ENCODE data around the gene FIBP. TPM values are rescaled to one million over a fixed set of nuclear protein-coding genes. Genes with fewer than 3 reads are reported as not detected.
A peak's percentile ranks its signal among the peaks of the same experiment; 100 is the strongest.

FIBP gene
- total RNA-seq, 1 experiment from 2014 or later, result 149 TPM

DNA sequence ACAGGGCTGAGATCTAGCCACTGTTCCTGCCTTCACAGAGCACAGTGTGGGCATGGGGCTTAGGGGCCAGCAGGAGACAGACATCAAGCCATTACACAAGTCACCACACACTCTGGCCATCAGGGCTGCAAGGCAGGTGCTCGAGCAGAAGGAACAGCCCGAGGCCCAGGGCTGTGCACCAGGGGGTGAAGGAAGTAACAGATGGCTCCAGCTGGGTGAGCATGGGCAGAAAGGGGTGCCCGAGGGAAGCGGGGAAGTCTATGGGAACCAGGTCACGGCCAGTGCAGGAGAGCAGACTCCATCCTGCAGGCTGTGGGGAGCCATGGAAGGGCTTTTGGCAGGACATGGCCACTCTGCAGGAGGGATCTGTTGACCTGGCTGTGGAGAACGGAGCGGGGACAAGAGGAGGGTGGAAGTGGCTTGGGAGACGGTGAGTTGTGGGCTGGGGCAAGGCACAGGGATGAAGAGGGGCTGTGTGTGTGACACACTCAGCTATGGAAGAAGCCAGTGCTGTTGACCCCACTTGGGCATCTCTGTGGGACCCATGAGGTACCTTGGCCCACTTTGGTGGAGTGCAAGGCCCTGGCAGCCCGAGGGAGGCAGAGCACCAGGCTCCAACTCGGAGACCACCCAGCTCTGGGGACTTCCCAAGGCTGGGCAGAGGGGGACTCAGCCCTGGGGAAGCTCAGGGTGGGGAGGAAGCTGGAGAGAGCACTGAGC is 27.0 kb upstream of the FIBP start:
- DNase-seq (ENCODE audit: low read depth), result peak; percentile 75

DNA sequence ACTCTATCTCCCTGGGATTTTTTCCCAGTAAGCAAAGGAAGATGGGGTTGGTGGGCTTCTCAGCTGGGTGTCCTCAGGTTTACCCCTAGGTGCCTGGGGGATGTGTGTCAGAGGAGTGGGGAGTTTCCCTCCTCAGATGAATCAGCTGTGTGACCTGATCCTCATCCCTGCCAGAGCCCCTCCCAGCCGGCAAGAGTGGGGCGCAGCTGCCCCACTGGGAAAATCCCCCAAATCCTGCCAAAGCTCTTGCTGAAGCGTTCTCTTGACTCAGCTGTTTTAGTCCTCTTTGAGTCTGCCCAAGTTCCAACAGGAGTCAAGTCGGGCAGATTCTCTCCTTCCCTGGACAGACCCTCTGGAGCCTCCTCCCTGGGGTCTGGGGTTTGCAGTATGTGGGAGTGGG is 24.6 kb upstream of the FIBP start:
- peak; percentile 93 for DNase-seq (ENCODE audit: low read depth)

DNA sequence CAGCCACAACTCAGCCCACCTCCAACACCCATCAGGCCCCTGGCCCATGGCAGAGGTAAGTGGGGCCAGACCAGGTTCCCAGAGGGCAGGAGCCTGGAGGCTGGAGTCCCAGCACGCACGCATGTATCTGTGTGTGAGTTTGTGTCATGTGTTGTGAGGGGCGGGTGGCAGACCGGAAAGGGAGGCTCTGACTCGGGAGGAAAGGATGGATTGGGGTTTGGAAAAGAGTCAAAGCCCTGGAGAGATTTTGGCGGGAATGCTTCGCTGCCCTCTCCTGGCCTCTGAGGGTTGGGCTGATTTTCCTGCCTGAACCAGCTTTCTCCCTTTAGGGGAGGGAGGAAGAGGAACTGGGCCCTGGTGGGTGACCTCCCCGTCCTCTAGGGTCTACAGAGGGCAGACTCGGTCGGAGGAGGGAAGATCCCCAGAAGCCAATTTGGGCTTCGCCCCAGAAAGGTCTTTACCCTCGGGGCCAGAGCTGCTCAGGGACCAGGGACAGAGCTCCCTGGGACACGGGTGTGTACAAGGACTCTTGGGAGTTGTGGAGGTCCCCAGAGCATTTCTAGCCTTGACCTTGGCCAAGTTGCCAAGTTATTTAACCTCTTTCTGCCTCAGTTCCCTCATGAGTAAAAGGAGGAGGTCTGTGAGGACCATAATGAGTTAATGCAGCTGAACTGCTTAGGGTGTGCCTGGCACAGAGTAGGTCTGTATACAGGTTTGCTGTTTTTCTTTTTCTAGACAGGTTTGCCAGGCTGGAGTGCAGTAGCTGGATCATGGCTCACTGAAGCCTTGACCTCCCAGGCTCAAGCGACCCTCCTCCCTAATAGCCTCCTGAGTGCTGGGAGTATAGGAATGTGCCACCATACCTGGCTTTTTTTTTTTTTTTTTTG is 23.7 kb upstream of the FIBP start:
- peak; percentile 99 for DNase-seq (ENCODE audit: low read depth)

DNA sequence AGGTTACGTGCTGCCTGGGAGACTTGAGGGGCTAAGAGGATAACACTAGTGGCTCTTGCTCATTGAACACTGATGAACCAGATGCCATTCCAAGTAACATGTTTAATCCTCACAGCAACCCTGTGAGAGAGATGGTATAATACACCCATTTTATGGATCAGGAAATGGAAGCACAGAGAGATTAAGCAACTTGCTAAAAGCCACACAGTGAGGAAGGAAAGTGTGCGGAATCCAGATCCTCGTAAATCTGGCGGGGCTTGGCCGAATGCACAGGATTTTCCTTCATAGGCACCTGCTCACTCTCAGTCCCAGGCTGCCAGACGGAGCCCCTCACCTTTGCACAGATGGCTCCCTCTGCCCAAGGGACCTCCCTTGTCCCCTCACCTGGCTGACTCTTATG is 19.6 kb upstream of the FIBP start:
- no peak for DNase-seq (ENCODE audit: low read depth)

GRCh38 chr11:65906602-65907001 is 18.3 kb upstream of the FIBP start:
- peak; percentile 18 for DNase-seq (ENCODE audit: low read depth)

- DNase-seq (ENCODE audit: low read depth), result no peak
These were observed 15.4 kb upstream of the FIBP start for GRCh38 chr11:65903715-65904114.

GRCh38 chr11:65903068-65903481 is 14.8 kb upstream of the FIBP start:
- peak; percentile 98 for DNase-seq (ENCODE audit: low read depth)

GRCh38 chr11:65900899-65901180 is 12.6 kb upstream of the FIBP start:
- DNase-seq (ENCODE audit: low read depth), result no peak

DNA sequence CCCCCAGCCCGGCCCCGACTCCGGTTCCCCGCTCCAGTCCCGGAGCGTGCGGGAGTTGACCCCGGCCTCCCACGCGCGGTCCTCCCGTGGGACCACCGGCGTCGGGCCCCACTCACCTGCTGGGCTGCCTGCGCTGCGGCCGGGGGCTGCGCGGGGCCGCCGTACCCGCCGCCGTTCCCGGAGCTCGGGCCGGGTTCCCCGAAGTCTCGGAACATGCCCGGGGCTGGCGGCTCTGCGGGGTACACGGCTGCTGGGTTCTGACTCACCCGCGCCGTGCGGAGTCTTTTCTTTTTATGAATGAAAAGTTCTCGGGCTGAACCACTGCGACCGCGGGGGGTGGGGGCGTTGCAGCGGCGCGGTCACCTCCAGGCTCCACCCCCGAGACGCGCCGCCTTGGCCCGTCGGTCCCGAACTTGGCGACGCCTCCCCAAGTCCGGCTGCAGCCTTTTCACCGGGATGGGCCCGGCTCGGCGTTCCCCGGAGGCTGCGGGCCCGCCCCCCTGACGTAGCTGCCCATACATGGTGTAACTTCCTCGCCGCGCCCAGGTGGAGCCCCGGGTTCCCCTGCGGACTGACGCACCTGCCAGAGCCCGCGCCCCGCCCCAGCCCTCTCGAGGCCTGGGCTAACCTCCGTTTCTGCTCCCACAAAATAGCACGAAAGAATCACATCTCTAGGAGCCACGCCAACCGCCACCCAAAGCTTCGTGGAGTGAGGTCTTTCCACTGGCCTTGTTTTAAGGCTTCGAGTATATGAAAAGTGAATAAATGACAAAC is 12.0 kb upstream of the FIBP start, which contains the start of gene FOSL1:
Gene FOSL1 (minus strand): TSS at position 264 of the 774 bp plus-strand sequence. CDS start 49 bp downstream, at position 215.
- DNase-seq (ENCODE audit: low read depth), result peak; percentile 97

GRCh38 chr11:65899356-65900124 is 11.3 kb upstream of the FIBP start:
- peak; percentile 86 for DNase-seq (ENCODE audit: low read depth)

DNA sequence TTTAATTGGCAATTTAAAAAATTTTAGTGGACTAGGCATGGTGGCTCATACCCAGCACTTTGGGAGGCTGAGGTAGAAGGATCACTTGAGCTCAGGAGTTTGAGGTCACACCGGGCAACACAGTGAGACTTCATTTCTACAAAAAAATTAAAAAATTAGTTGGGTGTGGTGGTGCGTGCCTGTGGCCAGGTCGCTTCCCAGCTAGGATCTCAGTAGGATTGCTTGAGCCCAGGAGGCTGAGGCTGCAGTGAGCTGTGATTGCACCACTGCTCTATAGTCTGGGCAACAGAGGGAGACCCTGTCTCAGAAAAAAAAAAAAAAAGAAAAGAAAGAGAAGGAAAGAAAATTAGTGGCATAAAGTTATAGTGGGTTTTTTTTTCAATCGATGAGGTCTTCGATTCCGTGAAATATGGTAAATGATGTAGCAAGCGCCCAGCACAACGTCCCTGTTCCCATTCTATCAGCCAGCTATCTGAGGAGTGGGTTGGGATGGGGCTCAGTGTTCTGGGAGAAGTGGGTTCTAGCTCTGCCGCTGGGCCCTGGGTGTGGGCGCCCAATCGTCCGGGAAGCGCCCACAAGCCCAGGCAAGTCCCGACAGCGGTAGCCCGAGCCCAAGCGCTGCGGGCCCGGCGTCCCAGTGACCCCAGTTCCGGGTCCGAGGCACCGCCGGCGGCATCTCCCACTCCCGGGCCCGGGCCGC is 10.5 kb upstream of the FIBP start:
- no peak for DNase-seq (ENCODE audit: low read depth)

- peak; percentile 41 for DNase-seq (ENCODE audit: low read depth)
These were observed 8.8 kb upstream of the FIBP start for GRCh38 chr11:65897020-65897471.

GRCh38 chr11:65896034-65896999 is 8.0 kb upstream of the FIBP start:
- DNase-seq (ENCODE audit: low read depth), result peak; percentile 64

DNA sequence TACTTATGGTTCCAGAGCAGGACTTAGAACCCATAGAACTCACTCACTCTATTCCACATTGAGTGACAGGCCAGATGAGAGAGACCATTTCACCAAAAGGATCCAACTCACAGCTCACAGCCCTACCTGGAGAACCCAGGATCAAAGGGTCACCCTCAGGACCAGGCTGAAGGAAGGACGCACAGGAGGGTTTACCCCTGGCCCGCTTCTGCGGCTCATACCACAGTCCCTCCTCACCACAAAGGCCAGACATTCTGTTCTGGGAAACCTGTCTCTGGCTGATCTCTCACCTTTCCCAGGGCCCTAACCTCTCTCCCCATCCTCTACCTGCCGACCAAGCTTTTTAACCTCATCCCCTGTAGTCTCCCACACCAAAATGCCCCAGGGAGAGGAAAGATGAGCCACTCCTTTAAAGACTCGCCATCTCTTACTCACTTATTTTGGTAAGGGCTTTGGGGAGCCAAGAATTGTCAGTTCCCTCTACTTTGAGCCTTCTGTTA is 7.3 kb upstream of the FIBP start:
- peak; percentile 63 for DNase-seq (ENCODE audit: low read depth)

GRCh38 chr11:65894034-65894591 is 5.8 kb upstream of the FIBP start:
- peak; percentile 55 for DNase-seq (ENCODE audit: low read depth)

DNA sequence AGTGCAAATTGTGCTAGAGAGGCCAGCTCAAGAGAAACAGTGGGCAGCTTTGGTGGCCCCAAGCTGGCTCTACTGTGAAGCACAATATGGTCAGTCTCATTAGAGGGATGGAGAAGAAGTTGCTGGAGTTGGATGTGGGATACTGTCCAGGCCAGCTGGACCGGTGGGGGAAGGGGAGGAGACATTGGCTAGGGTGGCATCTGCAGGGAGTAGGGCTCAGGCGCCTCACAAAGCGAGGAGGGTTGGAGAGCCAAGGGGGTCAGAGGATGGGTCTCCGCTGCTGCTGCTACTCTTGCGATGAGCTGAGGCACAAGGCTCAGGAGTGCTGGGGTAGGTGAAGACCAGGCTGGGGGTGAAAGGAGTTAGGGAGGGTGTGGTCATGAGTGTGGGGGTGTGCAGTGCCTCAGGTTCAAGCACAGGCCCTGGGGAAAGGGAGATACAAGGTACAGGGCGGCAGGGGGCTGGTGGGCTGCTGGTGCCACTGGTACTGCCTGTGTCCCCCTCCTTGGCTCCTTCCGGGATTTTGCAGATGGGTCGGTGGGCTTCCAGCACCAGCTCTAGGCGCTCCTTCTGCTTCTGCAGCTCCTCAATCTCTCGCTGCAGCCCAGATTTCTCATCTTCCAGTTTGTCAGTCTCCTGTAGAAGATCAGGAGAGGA is 4.5 kb upstream of the FIBP start:
- peak; percentile 62 for DNase-seq (ENCODE audit: low read depth)

DNA sequence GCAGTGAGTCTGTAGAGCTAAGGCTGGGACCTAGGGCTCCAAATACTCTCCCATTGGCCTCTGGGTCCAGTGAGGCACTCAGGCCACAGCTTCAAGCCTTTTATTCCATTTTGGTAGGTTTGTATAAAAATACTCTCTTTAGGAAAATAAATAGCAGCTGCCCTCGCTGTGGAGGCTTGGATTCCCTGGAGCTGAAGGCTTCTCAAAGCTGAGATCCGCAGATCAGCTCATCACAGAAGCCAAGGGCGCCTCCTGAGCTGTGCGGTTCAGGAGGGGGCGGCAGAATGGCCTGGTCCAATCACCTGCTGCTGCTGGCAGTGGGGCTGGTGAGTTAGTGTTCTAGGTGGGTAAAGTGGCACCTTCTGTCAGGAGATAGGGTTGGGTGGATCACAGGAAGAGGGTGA is 3.9 kb upstream of the FIBP start:
- peak; percentile 71 for DNase-seq (ENCODE audit: low read depth)

All from M059J (cell line).